ENCODE data around the gene MRGPRX2. TPM values are rescaled to one million over a fixed set of nuclear protein-coding genes. Genes with fewer than 3 reads are reported as not detected.

Gene MRGPRX2
- total RNA-seq, 4 donors from 2014 or later: not detected

- no peaks in the 10 kb centered on the region for H3K36me3 ChIP-seq
- no peaks in the 10 kb centered on the region for H3K4me1 ChIP-seq
- no peaks in the 10 kb centered on the region for H3K27me3 ChIP-seq
- H3K27ac ChIP-seq: no peak overlapping the region
- no peak for DNase-seq
- no peak for TF ChIP-seq POLR2A (IDR thresholded peaks at IDR 0.05)
- no peak for TF ChIP-seq CTCF (IDR thresholded peaks at IDR 0.05)
- H3K4me3 ChIP-seq: no peak overlapping the region
- H3K9me3 ChIP-seq: no peaks in the 10 kb centered on the region
Measured at GRCh38 chr11:19027829-19028595, 32.5 kb downstream of the MRGPRX2 start.

- no peak for DNase-seq
- no peaks in the 10 kb centered on the region for H3K27me3 ChIP-seq
- no peaks in the 10 kb centered on the region for H3K4me1 ChIP-seq
- no peak overlapping the region for H3K4me3 ChIP-seq
- no peak for TF ChIP-seq POLR2A (IDR thresholded peaks at IDR 0.05)
- TF ChIP-seq CTCF (IDR thresholded peaks at IDR 0.05): no peak
- H3K36me3 ChIP-seq: no peaks in the 10 kb centered on the region
- H3K9me3 ChIP-seq: no peaks in the 10 kb centered on the region
- no peak overlapping the region for H3K27ac ChIP-seq
Measured at GRCh38 chr11:19026862-19027261, 33.7 kb downstream of the MRGPRX2 start.

GRCh38 chr11:19025481-19026406 is 34.8 kb downstream of the MRGPRX2 start:
- DNase-seq: no peak
- Histone ChIP-seq H3K27ac (no peak overlapping the region), H3K4me1 (no peaks in the 10 kb centered on the region), H3K4me3 (no peak overlapping the region), H3K27me3 (no peaks in the 10 kb centered on the region), H3K36me3 (no peaks in the 10 kb centered on the region), H3K9me3 (no peaks in the 10 kb centered on the region)
- TF ChIP-seq POLR2A (IDR thresholded peaks at IDR 0.05): no peak

DNA sequence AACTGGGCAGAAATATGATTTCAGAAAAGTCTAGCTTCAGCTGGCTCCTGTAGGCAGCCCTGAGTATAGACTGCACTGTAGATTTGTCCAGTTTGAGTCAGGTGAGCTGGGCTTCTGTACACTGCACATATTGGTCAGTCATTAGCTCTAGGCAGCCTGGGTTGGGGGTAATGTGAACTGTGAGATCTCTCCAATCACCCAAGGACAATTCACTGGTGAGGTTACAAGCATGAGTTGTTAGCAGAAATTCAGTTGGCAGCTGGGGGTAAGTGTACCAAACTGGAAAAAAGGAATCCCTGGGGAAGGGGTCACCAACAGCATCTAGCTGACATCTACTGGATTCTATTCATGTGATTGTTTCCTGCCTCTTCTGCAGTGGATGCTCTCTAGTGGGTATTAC is 39.7 kb downstream of the MRGPRX2 start:
- Histone ChIP-seq H3K27me3 (no peaks in the 10 kb centered on the region), H3K9me3 (no peaks in the 10 kb centered on the region), H3K4me3 (no peak overlapping the region), H3K4me1 (no peaks in the 10 kb centered on the region), H3K27ac (no peak overlapping the region), H3K36me3 (no peaks in the 10 kb centered on the region)
- TF ChIP-seq POLR2A (IDR thresholded peaks at IDR 0.05) (no peak), CTCF (IDR thresholded peaks at IDR 0.05) (no peak)
- no peak for DNase-seq

DNA sequence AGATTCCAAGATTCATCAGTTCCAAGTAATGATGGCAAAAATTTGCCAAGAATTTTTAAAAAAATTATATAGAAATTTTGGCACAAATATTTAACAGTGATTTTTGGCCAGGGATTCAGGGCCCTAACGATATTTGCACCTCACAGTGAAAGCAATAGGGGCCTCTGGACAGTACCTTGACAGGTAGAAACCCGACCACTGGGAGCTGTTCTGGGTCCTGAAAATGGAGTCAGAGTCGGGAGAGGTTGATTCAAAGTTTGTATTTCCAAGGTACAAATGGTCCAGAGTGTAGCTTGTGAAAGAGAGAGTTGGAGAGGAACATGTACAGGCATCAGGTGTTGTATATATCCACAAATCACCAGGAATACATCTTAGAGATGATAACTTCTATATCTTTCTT is 41.6 kb downstream of the MRGPRX2 start:
- TF ChIP-seq CTCF (IDR thresholded peaks at IDR 0.05) (no peak), POLR2A (IDR thresholded peaks at IDR 0.05) (no peak)
- Histone ChIP-seq H3K4me1 (no peaks in the 10 kb centered on the region), H3K27ac (no peak overlapping the region), H3K9me3 (no peaks in the 10 kb centered on the region), H3K36me3 (no peaks in the 10 kb centered on the region), H3K4me3 (no peak overlapping the region), H3K27me3 (no peaks in the 10 kb centered on the region)
- no peak for DNase-seq
